DMS79 treated with DMSO at 0.1 percent for 48 hours (cell line): Measurements from ENCODE around the gene ETV4.

Experiments
- DNase-seq: peaks from one replicate; lab custom pipeline; 2025; lab: John Stamatoyannopoulos, UW

Gene ETV4

DNA sequence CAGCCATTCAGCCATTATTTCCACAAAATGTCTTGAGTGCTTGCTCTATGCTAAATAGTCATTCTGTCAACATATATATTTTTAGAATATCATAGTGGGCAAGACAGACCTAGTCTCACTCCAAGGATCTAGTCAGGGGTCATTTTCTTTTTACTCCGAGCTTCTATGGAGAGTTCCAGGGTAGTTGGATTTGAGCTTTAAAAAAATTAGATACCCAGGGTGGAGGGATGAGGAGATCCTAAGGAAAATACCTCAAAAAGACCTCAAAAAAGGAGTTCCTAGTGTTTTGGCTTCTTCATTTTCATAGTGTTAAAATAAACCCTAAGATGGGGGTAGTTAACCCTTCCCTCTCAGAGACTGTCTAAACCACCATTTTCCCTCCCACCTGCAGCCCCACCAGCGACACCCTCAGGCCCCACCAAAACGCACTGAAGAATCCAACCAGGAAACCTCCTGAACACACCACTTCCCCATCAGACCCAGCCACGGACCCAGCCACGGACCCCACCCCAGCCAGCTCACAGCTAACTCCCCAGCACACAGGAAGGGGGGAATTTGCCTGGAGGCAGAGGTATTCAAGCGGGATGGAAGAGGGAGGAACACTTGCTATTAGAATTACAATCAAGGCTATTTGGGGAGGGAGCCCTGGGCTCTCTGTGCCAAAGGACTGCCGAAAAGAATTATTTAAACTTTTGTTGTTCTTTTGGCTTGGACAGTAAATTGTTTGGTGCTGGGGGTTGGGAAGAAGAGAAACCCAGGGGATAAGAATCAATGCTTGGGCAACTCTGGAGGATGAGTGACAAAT, 2.2 kb downstream of the ETV4 start:
- no peak for DNase-seq

DNA sequence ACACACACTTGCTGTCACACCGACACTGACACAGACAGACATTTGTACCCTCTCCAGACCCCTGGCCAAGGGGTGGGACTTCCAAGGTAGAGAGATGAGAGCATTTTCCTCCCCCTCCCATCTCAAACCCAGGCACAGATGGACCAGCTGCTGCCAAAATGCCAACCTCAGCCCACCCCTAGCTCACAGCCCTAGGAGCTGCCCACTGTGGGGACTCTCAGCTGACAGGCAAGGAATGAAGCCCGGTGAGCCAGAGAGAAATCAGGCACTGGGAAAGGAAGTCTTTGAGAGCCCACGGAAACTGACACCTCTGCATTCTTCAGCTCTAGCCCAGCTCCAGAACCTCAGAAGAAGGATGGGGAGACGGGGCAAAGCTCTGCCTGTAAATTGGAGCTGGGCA, 2.8 kb downstream of the ETV4 start:
- DNase-seq, result no peak

DNA sequence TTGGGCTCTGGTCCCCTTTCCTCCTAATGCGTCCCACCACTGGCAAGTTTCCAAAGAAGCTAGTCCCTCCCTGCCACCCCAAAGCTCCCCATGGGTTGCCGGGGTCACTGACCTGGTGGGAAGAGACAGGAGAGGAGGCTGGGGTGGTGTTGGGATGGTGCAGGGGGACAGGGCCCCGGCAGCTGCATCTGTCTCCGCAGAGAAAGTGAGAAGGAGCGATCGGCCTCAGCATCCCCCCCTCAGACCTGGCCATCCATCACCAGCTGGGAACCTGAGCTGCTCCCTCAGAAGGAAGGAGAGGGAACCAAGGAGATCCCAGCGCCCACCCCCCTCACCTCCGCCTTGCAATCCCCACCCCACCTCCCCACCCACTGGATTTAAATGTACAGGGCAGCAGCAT, 3.3 kb downstream of the ETV4 start:
- DNase-seq, result no peak

DNA sequence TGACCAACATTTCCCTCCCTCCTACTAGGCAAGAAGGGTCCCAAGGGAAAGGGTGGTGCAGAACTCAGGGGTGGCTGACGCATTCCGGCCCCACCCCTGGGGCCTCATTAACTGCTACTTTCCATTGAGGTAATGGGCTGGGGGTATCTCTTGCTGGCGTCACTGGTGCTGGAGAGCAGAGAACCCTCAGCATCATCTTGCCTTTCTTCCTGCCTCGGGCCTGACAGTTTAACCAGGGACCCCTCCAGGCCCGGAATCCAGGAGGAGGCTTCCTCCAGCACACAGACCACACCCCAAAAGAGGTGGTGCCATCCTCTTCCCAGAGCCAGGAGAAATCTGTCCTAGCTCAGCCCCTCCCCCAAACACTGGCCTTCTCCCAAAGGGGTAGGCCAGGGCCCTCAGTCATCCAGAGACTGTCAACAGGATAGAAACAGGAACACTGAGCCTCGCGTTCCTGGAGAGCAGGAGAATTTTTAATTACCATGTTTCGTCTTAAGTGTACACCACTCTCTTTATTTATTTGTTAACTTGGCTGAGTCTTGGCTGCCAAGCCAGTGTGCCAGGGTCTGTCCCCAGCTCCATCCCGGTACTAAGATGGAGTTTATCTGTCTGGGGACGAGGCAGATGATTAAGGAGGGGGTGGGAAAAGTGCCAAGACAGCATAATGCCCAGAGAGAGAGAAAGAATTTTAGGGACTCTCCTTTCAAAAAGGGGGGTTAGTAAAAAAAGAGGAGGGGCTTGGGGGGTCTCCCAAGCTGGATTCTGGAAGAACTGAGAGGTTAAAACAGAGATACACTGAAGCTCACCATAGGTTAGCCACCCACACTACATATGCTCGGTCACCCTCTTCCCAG, 5.1 kb downstream of the ETV4 start:
- no peak for DNase-seq

DNA sequence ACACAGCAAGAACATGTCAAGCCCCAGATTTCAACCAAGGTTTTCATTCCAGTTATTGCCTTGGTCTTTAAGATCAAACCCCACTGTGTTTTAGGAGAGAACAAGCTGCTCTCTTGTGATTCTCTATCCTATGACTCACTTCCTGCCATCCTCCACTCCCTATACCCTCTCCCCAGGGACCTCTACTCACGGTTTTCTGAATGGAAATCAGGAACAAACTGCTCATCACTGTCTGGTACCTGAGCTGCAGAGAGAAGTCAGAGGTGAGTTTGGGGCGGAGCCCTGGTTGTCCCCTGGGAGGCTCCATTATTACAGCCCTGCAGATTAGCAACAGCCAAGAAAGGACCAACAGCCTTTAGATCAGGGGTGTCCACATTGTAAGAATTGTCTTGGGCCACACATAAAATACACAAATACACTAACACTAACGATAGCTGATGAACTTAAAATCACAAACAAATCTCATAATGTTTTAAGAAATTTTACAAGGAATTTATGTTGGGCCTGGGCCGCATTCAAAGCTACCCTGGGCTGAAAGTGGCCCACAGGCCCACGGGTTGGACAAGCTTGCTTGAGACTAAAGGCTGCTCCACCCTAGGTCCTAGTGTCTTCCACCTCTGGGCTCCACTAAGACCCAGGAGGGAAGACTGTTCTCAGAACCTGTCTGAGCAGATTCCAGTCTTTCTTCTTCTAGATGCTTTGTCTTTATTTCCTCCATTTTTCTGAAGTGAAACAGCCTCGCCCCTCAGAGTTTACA, 9.7 kb downstream of the ETV4 start:
- no peak for DNase-seq

DNA sequence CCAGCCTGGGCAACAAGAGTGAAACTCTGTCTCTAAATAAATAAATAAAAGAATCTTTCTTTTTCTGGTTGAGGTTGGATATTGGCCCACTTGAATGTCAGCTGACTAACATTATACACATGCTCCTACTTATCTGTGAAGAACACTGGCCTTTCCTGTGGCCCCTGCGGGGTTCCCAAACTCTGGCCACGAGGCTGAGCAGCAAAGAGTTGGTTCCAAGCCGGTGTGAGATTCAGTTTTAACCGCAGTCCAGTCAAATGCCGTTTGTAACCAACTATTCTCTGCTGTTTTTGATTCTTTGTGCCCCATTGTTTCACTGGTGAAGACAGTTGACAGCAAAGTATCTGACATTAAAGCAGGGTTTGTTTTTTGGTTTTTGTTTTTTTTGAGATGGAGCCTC, 11.2 kb downstream of the ETV4 start:
- DNase-seq, result no peak

DNA sequence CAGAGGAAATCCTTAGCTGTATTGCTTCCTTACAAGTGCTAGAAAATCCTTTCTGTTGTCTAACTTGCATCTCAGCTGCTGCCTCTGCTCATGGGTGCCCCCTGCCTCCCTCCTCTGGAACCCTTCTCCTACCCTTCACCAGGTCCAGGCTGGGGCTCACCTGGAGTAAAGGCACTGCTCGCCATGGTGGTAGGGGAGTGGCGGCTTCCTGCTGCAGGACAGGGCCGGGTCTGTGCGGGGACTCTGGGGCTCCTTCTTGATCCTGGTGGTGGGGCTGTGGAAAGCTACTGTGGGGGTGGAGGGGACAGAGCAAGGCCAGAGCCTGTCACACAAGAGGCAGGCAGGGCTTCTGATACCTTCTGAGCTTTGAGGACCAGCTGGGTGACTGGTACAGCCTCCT, 12.4 kb downstream of the ETV4 start:
- no peak for DNase-seq

DNA sequence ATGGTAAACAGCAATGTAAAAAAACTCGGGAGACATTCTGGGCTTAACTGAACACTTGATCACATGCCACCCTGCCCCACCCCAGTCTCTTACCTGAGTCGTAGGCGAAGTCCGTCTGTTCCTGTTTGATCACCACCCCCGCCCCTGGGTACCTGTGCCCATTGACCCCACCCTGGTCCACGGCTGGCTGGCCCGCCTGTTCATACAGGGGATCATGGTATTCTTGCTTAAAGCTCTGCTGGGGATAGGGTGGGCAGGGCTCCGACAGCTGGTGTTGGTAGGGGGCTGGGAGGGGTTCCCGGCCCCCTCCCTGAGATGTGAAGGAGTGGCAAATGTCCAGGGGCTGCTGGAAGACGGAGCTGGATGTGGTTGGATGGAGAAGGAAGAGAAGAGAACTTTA, 13.6 kb downstream of the ETV4 start:
- no peak for DNase-seq

DNA sequence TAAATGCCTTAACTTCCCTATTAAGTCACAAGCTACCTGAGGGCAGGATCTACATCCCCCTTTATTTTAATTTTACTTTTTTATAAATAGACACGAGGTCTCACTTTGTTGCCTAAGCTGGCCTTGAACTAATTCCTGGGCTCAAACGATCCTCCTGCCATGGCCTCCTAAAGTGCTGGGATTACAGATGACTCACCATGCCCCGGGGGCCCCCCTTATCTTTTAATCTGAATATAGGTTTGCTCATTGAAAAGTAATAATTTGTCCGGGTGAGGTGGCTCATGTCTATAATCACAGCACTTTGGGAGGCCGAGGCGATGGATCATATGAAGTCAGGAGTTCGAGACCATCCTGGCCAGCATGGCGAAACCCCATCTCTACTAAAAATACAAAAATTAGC, 14.2 kb downstream of the ETV4 start:
- DNase-seq, result no peak

DNA sequence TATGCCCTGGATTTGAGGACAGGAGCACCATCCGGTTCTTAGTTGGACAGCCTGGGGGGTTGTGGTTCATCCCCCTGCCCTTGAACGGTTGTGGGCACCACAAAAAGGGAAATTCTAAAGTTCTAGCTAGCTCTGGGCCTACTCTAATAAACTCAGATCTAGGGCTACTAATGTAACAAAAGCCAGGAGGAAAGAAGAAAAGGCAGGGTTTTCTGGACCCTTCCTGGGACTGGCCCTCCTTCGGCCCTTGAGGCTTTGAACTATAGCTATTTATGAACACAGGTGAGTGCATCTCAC, 15.1 kb downstream of the ETV4 start:
- no peak for DNase-seq

DNA sequence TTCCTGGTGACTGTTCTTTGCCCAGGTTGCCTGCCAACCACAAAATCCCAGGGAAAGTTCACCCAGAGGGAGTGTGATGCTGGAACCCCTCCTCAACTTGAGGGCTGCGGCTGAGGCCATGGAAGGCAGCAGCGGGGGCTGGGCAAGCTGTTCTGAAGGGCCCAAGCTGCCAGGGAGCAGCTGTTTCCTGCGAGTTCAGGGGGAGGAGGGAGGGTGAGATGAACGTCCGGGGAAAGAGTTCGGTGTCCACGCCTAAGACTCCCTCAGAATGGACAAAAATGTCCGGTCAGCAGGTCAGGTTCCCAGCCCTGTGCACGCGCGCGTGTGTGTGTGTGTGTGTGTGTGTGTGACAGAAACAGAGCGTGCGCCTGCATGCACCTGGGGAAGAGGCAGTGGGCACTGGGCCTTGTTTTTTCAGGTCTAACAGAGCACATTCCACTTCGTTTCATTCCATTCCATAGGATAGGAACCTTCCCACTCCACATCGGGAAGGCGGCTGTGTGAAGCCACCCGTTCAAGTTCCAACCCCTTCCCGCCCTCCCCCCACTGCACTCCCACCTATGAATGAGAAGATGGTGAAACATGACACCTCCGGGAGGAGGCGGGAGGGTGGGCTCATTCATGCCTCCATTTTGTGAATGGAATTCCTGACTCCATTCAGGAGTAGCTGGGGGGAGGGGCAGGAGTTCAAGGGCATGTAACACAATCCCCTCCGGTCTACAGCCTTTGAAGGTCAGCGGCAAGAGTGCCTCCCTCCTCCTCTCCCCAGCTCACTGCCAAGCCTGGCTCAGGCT, 15.7 kb downstream of the ETV4 start:
- peak; percentile 92 for DNase-seq

DNA sequence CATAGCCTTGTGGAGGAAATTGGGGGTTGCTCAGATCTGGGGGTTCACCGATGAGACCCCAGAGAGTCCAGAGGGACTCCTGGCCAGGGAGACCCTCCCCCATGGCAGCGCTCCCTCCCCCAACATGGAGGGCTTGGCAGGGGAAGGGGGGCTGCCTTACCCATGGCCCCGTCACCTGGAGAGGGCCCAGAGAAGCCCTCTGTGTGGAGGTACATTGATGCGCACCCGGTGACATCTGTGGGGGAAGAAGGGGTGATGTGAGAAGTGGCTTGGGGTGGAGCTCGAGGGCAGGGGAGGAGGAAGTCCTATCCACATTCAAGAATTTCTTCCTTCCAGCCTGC, 16.2 kb downstream of the ETV4 start:
- no peak for DNase-seq

DNA sequence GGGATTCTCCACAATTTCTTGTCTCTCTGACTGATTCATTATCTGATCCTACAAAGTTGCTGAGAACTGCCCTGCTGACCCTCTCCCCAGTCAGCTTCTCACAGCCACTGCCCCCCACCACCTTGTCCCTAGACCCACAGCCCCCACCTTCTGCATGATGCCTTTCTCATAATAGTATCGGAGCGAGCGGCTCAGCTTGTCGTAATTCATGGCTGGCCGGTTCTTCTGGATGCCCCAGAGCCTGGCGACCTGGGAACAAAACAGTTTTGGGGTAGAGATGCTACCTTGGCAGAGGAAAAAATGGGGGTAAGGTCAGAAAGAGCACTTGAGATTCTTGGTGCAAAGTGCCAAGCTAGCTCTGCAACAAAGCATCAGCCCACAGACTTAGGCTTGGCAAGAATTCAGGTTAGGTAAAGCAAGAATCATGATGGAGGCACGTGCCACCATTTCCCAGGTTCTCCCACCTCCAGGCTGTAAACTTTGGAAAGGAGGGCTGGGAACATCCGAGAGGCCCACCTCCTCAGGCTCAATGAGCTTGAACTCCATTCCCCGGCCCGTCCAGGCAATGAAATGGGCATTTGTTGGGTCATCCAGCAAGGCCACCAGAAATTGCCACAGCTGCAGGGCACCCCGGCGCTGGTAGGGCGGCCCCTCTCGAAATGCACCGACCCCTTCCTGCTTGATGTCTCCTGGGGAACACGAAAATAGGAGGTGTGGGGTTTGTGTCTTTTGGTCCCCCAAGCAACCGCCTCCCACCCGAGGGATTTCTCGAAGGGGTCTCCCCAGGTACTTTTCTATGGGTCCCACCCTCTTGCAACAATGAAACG, 16.9 kb downstream of the ETV4 start:
- DNase-seq, result no peak

DNA sequence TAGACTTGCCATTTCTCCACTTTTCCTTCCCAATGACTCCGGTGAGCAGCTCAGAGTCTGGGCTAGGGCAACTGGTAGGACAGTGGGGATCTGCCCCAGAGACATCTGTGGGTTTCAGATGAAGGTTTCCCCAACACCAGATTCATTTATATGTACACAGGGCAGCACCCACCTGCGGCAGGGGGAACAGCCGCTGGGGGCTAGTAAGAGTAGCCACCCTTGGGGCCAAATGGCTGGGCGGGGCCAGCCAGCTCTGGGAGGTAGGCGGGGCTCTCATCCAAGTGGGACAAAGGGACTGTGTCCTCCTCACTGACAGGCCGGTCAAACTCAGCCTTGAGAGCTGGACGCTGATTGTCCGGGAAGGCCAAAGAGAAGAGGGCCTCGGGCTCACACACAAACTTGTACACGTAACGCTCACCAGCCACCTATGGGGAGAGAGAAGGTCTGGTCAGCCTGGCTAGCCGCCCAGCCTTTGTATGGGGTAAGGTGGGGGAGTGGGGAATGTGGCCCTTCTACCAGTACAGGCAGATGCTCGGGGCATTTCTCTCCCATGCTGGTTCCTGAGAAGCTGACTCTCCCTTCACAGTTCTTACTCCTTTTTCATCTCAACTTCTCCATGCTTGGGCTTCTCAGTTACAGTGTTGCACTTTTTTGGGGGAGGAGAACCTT, 17.7 kb downstream of the ETV4 start:
- DNase-seq, result no peak

DNA sequence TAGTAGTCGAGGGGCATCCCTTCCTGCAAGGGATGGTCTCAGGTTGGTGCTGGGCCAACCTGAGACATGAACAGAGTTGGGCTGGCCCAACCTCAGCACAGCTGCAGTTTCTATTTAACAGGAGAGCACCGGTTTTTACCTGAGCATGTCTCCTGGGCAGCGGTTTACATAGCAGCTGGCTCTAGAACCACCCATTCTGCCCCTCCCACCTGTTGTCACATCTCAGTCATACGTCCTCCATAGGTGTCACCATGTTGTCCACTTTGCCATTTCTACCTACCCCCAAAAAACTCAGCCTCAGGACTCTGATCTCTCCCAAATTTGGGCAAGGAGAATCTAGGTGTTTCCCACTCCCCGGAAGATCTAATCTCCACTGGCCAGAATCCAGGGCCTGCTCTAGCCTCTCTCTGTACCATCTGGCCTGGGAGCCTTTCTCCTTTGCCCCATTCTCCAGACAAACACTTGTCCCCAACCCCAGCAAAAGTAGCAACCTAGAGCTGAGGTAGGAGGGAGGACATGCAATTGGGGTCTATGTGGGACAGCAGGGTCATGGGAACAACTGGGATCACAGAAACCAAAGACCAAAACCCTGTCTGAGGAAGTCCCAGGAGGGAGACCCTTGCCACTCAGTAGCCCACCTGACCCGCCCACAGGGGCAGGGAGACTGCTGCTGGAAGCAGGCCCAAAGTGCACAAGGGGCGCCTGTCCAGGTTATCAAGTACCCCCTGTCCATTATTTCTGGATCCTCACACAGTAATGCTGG, 19.1 kb downstream of the ETV4 start:
- DNase-seq, result no peak

DNA sequence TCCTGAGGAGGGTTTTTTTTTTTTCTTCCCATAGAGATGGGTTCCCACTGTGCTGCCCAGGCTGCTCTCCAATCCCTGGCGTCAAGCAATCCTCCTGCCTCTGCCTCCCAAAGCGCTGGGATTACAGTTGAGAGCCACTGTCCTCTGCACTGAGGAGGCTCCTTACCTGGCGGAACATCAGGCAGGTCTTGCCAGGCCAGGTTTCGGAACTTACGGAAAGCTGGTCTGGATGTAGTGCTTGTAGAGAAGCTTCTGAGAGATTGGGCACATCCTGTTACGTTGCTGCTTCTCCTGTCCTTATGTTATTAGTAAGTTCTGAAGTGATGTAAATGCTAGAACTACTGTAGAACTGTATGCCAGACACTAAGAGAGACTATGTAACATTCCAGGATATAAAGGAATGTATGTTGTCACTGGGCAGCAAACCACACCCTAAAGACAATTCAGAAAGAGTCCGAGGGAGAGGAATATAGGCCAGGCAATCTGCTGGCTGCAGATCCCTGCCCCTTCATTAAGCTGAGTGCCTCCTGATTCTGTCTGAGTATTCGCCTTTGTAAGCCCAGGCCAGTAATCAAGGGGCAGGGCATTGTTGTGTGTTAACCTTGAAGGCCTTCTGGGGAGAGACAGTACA, 21.1 kb downstream of the ETV4 start:
- DNase-seq, result no peak

DNA sequence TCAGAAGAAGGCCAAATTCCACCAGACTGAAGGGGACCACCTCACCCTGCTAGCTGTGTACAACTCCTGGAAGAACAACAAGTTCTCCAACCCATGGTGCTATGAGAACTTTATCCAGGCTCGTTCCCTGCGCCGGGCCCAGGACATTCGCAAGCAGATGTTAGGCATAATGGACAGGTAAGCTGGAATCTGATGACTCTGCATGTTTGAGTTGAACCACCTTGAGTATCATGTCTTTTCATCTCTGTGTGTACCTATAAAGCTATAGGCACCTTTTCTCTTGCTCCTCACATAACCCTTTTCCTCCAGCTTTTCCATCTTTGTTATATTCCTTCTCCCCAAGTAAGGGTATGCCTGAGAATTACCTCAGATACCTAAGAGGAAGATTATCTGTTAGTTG, 24.8 kb downstream of the ETV4 start:
- no peak for DNase-seq

DNA sequence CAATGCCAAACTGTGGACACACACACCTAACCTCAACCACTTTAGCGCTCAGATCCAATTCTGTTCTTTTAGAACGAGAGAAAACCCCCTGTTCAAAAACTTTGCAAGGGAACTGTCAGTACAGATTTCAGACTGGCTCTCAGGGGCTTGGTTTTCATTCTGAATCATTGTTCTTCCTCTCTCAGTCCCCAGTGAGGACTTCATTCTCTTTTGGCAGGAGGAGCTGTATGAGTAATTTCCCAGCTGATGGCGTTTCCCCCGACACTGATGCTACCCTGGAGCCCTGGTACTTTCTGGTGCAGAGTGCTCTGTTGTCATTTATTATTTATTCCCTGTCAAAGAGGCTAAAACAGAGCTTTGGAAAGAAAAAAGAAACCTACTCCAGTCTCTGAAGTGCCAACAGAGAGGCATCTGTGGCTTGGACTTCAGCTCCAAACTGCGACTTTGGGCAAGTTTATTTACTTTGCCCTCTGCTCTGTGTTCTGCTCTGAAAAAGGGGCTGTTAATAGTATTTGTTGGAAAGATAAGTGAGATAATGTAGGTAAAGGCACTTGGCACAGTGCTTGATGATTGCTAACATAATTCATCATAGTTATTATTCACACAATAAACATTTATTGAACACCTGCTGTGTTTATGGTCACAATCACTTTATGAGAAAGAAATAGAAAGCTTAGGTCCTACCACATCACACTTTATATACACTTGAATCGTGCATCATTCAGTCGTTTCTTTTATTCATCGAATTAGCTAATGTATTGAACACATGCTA, 28.3 kb downstream of the ETV4 start:
- DNase-seq, result no peak

DNA sequence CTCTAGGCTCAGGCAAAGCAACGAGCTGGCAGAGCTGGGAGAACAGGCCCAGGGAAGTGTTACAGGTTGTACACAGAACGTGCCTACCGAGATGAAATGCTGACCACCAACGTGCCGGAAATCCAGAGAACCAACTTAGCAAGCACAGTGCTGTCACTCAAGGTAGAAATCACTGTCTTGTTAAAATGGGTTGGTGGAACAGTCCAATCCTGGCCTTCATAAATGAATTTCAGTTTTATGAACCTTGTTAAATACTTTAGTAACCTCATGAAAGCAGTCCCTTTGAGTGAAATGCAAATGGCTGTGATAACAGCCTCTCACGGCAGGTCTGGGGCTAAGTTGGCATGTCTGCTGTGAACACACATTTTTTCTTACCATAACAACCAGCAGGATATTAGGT, 29.0 kb downstream of the ETV4 start:
- DNase-seq, result no peak
